SHP77 treated with DMSO at 0.1 percent for 48 hours (cell line): ENCODE measurements around the gene ARL15.
A peak's percentile ranks its signal among the peaks of the same experiment; 100 is the strongest.

ENCODE experiments used
- DNase-seq: peaks from one replicate; lab custom pipeline; 2025; lab: John Stamatoyannopoulos, UW

Gene ARL15

GRCh38 chr5:54148067-54148845 is 162.1 kb downstream of the ARL15 start:
- no peak for DNase-seq

- no peak for DNase-seq
Measured at GRCh38 chr5:54146916-54147315, 163.5 kb downstream of the ARL15 start.

GRCh38 chr5:54146390-54146789 is 164.0 kb downstream of the ARL15 start:
- no peak for DNase-seq

GRCh38 chr5:54140247-54140840 is 170.0 kb downstream of the ARL15 start:
- no peak for DNase-seq

- DNase-seq, result no peak
Measured at GRCh38 chr5:54136516-54137440, 173.6 kb downstream of the ARL15 start.

- DNase-seq, result no peak
Measured at GRCh38 chr5:54135042-54135441, 175.3 kb downstream of the ARL15 start.

GRCh38 chr5:54133917-54134316 is 176.5 kb downstream of the ARL15 start:
- DNase-seq, result no peak

- DNase-seq, result no peak
Measured at GRCh38 chr5:54120473-54120872, 189.9 kb downstream of the ARL15 start.

- no peak for DNase-seq
Measured at GRCh38 chr5:54117957-54118356, 192.4 kb downstream of the ARL15 start.

- peak; percentile 34 for DNase-seq
Measured at GRCh38 chr5:54115735-54116403, 194.5 kb downstream of the ARL15 start.

- no peak for DNase-seq
Measured at GRCh38 chr5:54113060-54113459, 197.3 kb downstream of the ARL15 start.

GRCh38 chr5:54109626-54110330 is 200.6 kb downstream of the ARL15 start:
- DNase-seq, result no peak

GRCh38 chr5:54108136-54108535 is 202.2 kb downstream of the ARL15 start:
- DNase-seq, result no peak

- DNase-seq, result peak; percentile 65
Measured at GRCh38 chr5:54103871-54104270, 206.5 kb downstream of the ARL15 start.

- peak; percentile 23 for DNase-seq
Measured at GRCh38 chr5:54098267-54098666, 212.1 kb downstream of the ARL15 start.

- DNase-seq, result no peak
Measured at GRCh38 chr5:54095969-54096368, 214.4 kb downstream of the ARL15 start.

GRCh38 chr5:54094706-54095105 is 215.7 kb downstream of the ARL15 start:
- no peak for DNase-seq

- no peak for DNase-seq
Measured at GRCh38 chr5:54093861-54094260, 216.5 kb downstream of the ARL15 start.

GRCh38 chr5:54093081-54093492 is 217.3 kb downstream of the ARL15 start:
- no peak for DNase-seq

GRCh38 chr5:54091307-54092130 is 218.9 kb downstream of the ARL15 start:
- DNase-seq, result no peak
